HG03378 (cell line): Measurements from ENCODE around the gene SPDYE4.

Experiments used
- ATAC-seq: cut with Tn5 transposase; IDR thresholded peaks from one replicate; pipeline ENCODE4 v1.9.1; 2021; ENCODE audit warnings: mild to moderate bottlenecking, moderate library complexity; ENCODE audit not compliant: unreplicated experiment

SPDYE4 gene

DNA sequence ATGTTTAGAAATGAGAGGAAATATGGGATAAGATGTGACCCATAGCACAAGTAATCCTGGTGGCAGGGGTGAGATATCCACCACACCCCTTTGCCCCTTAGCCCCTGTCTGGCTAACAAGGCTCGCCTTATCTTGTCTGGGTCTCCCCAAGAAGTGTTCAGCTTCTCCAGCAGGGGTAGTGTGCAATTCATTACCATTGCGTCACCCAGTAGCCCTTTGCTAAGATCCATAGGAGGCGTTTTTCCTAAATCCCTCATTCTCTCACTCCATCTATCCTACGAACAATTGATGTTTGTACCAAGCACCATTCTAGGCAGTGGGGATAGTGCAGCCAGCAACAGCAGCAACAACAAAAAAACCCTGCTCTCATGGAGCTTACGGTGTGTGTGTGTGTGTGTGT, 44.5 kb downstream of the SPDYE4 start:
- ATAC-seq: no peak

GRCh38 chr17:8713315-8713714, 45.0 kb downstream of the SPDYE4 start:
- ATAC-seq: no peak

- no peak for ATAC-seq
Observed at GRCh38 chr17:8712698-8713097, 45.6 kb downstream of the SPDYE4 start.

- no peak for ATAC-seq
Observed at GRCh38 chr17:8711291-8711690, 47.1 kb downstream of the SPDYE4 start.

DNA sequence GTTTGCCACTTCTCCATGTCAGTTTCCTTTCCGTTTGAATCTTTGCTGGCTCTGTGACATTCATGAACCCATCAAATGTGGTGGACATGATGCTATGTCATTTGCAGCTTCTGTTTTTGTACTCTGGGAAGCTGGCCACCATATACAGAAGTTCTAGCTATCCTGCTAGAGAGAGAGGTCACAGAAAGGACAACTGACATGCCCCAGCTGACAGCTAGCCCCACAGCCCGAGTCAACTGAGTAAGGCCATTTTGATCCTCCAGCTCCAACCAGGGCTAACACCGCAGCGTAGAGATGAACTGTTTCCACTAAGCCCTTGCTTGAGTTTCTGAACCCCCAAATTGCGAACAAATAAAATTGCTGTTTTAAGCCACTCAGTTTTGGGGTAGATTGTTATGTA, 47.5 kb downstream of the SPDYE4 start:
- ATAC-seq: no peak

DNA sequence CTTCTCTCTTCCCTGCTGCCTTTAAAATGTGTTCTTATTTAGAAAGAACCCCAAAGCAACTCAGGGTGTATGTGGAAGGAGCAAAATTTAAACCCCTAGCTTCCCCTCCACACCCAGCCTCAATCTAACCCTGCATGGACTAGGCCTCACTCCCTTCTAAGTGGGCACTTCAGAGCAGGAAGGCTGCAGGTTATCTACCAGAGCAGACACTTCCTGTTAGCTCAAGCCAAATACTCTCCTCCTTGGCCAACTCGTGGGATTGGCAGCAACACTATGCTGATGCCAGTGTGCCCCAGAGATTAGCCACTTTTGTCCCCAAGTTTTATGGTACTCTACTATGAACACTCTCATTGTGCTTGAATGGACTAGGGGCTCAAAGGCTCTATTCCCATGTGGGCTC, 49.3 kb downstream of the SPDYE4 start:
- ATAC-seq: no peak

GRCh38 chr17:8708025-8708461, 50.3 kb downstream of the SPDYE4 start:
- ATAC-seq: no peak

- ATAC-seq: no peak
Observed at GRCh38 chr17:8707332-8708024, 50.9 kb downstream of the SPDYE4 start.

GRCh38 chr17:8706431-8706830, 51.9 kb downstream of the SPDYE4 start:
- ATAC-seq: no peak

DNA sequence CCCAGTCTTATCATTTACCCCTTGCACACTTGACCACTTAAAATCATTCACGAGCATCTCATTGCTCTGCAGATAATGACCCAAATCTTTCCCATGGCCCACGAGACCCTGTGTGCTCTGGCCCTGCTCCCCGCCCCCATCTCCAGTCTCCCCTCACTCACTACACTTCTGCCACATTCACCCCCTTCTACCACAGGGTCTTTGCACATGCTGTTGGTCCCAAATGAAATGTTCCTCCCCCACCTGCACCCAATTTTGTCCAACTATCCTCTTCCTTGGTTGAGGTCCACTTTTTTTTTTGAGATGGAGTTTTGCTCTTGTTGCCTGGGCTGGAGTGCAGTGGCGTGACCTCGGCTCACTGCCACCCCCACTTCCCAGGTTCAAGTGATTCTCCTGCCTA, 52.9 kb downstream of the SPDYE4 start:
- ATAC-seq: no peak

GRCh38 chr17:8703001-8703400, 55.3 kb downstream of the SPDYE4 start:
- ATAC-seq: no peak

DNA sequence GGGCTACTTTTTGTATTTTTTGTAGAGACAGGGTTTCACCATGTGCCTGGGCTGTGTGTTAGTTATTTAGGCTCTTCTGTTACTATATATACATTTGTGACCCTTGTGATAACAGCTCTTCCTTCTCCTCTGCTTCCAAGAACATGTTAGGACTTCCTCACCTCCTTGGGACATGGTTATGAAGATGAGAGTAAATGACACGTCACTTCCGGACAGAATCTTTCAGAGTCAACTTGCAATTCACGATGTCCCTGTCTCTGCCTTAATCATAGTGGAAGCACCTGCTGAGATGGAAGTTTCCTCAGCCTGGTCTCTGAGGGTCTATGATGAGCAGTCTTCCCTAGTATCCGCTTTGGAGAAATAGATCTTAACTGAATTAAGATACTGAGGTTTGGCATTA, 56.6 kb downstream of the SPDYE4 start:
- ATAC-seq: no peak

DNA sequence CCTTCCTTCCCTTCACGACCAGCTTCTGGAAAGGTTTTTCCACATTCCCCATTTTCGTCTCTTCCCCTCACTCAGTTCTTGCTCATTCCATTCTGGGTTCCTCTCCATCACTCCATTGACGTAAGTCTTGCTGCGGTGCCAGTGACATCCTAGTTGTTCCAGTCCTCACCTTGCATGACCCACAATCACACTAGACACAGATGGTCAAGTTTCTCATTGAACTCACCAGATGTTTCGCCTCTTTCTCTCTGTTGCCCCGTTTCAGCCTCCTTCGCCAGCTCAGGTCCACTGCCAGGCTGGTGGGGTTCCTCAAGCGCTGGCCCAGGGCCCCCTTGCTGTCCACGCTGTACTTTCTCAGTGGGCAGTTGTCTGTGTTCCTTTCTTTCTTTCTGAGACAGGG, 57.1 kb downstream of the SPDYE4 start:
- no peak for ATAC-seq
